NOMO-1 treated with dmso at 0.1 percent for 144 hours (cell line): Measurements from ENCODE around the gene CPA1.

ENCODE experiments used
- DNase-seq: peaks from one replicate; lab custom pipeline; 2025; ENCODE audit not compliant: unreplicated experiment; lab: John Stamatoyannopoulos, UW

The CPA1 gene

GRCh38 chr7:130379921-130380860, at the start of gene CPA1:
Gene CPA1 (plus strand): TSS chr7:130380494. CDS start chr7:130380521, 27 bp downstream.
- DNase-seq = no peak

GRCh38 chr7:130332259-130333053, 47.8 kb upstream of the CPA1 start:
- no peak for DNase-seq

- DNase-seq = no peak
Observed at GRCh38 chr7:130333832-130334231, 46.5 kb upstream of the CPA1 start.

GRCh38 chr7:130334274-130334673, 46.0 kb upstream of the CPA1 start:
- no peak for DNase-seq

- DNase-seq = no peak
Observed at GRCh38 chr7:130337410-130337971, 42.8 kb upstream of the CPA1 start.

GRCh38 chr7:130338233-130338632, 42.1 kb upstream of the CPA1 start:
- no peak for DNase-seq

GRCh38 chr7:130341882-130342281, 38.4 kb upstream of the CPA1 start:
- DNase-seq = no peak

GRCh38 chr7:130342701-130343380, 37.5 kb upstream of the CPA1 start:
- no peak for DNase-seq

- DNase-seq = no peak
Observed at GRCh38 chr7:130344271-130344866, 35.9 kb upstream of the CPA1 start, which contains the start of gene CPA5. Gene CPA5 (plus strand): TSS chr7:130344816. CDS start chr7:130346486, 1,670 bp downstream.

- DNase-seq = no peak
Observed at GRCh38 chr7:130345136-130345535, 35.2 kb upstream of the CPA1 start.

- DNase-seq = no peak
Observed at GRCh38 chr7:130345725-130346124, 34.6 kb upstream of the CPA1 start.

- no peak for DNase-seq
Observed at GRCh38 chr7:130346177-130346905, 34.0 kb upstream of the CPA1 start.

- no peak for DNase-seq
Observed at GRCh38 chr7:130346941-130347340, 33.4 kb upstream of the CPA1 start.

- DNase-seq = no peak
Observed at GRCh38 chr7:130349911-130350782, 30.1 kb upstream of the CPA1 start.

GRCh38 chr7:130350945-130351790, 29.1 kb upstream of the CPA1 start:
- DNase-seq = no peak

GRCh38 chr7:130351791-130352090, 28.6 kb upstream of the CPA1 start:
- no peak for DNase-seq

- DNase-seq = no peak
Observed at GRCh38 chr7:130352194-130353074, 27.9 kb upstream of the CPA1 start.
